ENCODE measurements around the gene ZFP64.

DNA sequence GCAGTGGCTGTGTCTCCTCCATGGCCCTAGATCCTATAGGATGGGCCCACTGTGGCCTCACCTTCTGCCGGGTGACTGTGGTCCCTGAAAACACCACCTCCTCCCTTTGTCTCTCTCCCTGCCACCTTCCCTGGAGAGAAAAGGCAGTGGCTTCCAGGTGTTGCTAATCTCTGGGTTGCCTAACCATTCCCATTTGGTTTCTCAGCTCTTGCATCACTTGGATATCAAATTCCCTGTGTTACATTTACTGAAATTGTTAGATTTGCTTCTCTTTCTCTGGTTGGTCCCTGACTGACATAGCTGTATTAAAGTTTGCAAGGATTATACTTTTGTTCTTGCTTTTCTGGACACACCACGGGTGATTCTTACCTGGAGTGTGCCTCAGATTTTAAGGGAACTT lies 9.3 kb upstream of the ZFP64 start:
- TF ChIP-seq, protein P1, sequence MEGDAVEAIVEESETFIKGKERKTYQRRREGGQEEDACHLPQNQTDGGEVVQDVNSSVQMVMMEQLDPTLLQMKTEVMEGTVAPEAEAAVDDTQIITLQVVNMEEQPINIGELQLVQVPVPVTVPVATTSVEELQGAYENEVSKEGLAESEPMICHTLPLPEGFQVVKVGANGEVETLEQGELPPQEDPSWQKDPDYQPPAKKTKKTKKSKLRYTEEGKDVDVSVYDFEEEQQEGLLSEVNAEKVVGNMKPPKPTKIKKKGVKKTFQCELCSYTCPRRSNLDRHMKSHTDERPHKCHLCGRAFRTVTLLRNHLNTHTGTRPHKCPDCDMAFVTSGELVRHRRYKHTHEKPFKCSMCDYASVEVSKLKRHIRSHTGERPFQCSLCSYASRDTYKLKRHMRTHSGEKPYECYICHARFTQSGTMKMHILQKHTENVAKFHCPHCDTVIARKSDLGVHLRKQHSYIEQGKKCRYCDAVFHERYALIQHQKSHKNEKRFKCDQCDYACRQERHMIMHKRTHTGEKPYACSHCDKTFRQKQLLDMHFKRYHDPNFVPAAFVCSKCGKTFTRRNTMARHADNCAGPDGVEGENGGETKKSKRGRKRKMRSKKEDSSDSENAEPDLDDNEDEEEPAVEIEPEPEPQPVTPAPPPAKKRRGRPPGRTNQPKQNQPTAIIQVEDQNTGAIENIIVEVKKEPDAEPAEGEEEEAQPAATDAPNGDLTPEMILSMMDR (IDR thresholded peaks at IDR 0.05): no peak
- TF ChIP-seq POLR2A (IDR thresholded peaks at IDR 0.05): no peak
